Nephron (organoid): ENCODE measurements around the gene NSRP1.

ENCODE experiments used
- H3K27ac Mint-ChIP-seq, 3 experiments: 2 replicates each; pipeline ENCODE4 v1.8.0; 2020; ENCODE audit warnings: mixed read lengths in 3 of 3, mild to moderate bottlenecking in 2 of 3, moderate library complexity in 1 of 3
- H3K27me3 Mint-ChIP-seq: 2 replicates; pipeline ENCODE4 v1.8.0; 2021; ENCODE audit warnings: low read depth, mild to moderate bottlenecking, moderate library complexity, mixed read lengths
- H3K36me3 Mint-ChIP-seq: 2 replicates; pipeline ENCODE4 v1.8.0; 2020; ENCODE audit warnings: low read depth, mixed read lengths
- H3K4me1 Mint-ChIP-seq: 2 replicates; pipeline ENCODE4 v1.8.0; 2020; ENCODE audit warnings: mixed read lengths
- H3K4me3 Mint-ChIP-seq, 3 experiments: 2 replicates each; pipeline ENCODE4 v1.8.0; 2020; ENCODE audit warnings: mild to moderate bottlenecking in 3 of 3, mixed read lengths in 3 of 3, moderate library complexity in 2 of 3
- H3K9me3 Mint-ChIP-seq: 2 replicates; pipeline ENCODE4 v1.8.0; 2020; ENCODE audit warnings: mixed read lengths
- TF ChIP-seq, protein P1 (sequence below), 3 experiments: fragments of 200-600 bp; sonication (generic); IDR thresholded peaks; one replicate each; pipeline ENCODE4 v1.5.0; 2021; ENCODE audit warnings: antibody characterized with exemption in 3 of 3; ENCODE audit not compliant: unreplicated experiment in 3 of 3

NSRP1 gene

DNA sequence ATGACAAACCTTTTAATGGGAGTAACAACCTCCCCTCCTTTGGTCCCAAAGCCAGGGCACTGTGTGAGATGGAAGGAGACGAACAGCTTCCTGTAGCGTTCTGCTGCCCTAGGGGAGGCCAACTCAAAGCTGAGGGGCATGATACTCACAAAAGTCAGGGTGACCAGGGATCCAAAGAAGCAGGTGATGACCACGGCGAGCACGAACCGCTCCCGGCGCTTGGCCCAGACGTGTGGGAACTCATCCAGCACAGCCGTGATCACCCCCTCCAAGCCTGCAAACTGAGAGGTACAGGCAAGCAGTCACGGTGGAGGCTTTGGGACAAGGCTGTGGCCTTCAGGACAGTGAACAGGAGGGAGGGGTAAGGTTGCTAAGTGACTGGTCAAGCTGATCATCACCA lies 93.8 kb downstream of the NSRP1 start:
- H3K36me3 Mint-ChIP-seq: no peaks in the 10 kb centered on the region
- peaks cover 12% of the 10 kb centered on the region for H3K27me3 Mint-ChIP-seq
- no peak overlapping the region for H3K4me3 Mint-ChIP-seq
- TF ChIP-seq, protein P1, sequence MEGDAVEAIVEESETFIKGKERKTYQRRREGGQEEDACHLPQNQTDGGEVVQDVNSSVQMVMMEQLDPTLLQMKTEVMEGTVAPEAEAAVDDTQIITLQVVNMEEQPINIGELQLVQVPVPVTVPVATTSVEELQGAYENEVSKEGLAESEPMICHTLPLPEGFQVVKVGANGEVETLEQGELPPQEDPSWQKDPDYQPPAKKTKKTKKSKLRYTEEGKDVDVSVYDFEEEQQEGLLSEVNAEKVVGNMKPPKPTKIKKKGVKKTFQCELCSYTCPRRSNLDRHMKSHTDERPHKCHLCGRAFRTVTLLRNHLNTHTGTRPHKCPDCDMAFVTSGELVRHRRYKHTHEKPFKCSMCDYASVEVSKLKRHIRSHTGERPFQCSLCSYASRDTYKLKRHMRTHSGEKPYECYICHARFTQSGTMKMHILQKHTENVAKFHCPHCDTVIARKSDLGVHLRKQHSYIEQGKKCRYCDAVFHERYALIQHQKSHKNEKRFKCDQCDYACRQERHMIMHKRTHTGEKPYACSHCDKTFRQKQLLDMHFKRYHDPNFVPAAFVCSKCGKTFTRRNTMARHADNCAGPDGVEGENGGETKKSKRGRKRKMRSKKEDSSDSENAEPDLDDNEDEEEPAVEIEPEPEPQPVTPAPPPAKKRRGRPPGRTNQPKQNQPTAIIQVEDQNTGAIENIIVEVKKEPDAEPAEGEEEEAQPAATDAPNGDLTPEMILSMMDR (IDR thresholded peaks at IDR 0.05; ENCODE audit: unreplicated experiment in 3 of 3): no peak
- no peaks in the 10 kb centered on the region for H3K4me1 Mint-ChIP-seq
- H3K27ac Mint-ChIP-seq: no peak overlapping the region
- H3K9me3 Mint-ChIP-seq: no peaks in the 10 kb centered on the region

DNA sequence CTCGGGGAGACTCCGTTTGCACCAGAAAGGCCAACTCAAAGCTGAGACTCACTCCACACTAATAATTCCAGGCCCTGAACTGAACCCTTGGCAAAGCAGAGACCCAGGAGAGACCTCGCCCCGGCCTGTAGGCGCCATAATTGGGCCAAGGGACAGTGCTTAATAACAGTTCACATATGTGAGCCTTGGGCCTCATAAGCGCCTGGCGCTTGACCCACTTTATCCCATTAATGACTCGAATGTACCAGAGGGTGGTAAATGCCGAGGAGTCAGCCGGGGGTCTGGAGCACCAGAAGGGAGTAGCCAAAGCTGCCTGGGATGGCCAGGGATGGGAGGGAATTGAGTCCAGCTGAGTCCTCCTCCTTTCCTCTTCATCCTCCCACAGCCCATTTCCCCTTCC lies 94.3 kb downstream of the NSRP1 start:
- TF ChIP-seq, protein P1 (IDR thresholded peaks at IDR 0.05; ENCODE audit: unreplicated experiment in 3 of 3): no peak
- Mint-ChIP-seq H3K4me1 (no peaks in the 10 kb centered on the region), H3K4me3 (no peak overlapping the region), H3K36me3 (no peaks in the 10 kb centered on the region), H3K27me3 (peaks cover 12% of the 10 kb centered on the region), H3K27ac (no peak overlapping the region), H3K9me3 (no peaks in the 10 kb centered on the region)

DNA sequence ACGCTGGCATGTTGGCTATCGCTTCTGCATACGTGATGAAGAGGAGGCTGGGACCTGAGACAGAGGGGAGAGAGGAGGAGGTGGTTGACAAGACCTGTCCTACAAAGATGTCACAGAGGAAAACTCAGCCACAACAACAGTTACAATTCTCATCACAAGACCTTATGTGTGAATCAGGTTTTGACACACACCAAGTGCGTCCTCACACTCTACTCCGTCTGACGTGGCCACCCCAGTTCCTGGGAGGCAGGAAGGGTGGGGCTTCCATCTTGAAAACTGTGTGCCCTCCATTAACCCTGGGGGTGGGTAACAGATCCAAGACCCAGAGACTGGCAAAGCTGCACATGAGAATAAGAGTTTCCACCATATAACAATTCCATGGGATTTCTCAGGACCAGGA lies 94.8 kb downstream of the NSRP1 start:
- no peaks in the 10 kb centered on the region for H3K36me3 Mint-ChIP-seq
- H3K27me3 Mint-ChIP-seq: peaks cover 12% of the 10 kb centered on the region
- H3K9me3 Mint-ChIP-seq: no peaks in the 10 kb centered on the region
- TF ChIP-seq, protein P1 (IDR thresholded peaks at IDR 0.05; ENCODE audit: unreplicated experiment in 3 of 3): no peak
- H3K27ac Mint-ChIP-seq: no peak overlapping the region
- H3K4me3 Mint-ChIP-seq: no peak overlapping the region
- H3K4me1 Mint-ChIP-seq: no peaks in the 10 kb centered on the region

DNA sequence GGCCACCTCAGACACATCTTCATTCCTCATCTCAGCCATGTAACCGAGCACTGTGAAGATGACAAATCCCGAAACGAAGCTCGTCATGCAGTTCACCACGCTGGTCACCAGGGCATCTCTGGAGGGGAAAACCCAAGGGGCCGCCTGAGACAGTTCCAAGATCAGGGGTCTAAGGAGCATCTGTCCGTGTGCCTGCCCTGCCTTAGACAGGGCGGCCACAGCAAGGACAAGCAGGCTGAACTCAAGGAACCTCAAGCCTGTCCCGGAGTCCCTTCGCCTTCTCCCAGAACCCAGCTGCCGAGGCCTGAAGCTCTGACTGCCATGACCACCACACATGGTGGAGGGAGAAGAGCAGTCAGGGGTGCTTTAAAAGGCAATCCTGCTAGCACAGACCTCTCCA lies 96.1 kb downstream of the NSRP1 start:
- H3K4me3 Mint-ChIP-seq: no peak overlapping the region
- no peaks in the 10 kb centered on the region for H3K36me3 Mint-ChIP-seq
- H3K27me3 Mint-ChIP-seq: peaks cover 13% of the 10 kb centered on the region
- H3K27ac Mint-ChIP-seq: no peak overlapping the region
- TF ChIP-seq, protein P1 (IDR thresholded peaks at IDR 0.05; ENCODE audit: unreplicated experiment in 3 of 3): no peak
- no peaks in the 10 kb centered on the region for H3K4me1 Mint-ChIP-seq
- H3K9me3 Mint-ChIP-seq: no peaks in the 10 kb centered on the region

DNA sequence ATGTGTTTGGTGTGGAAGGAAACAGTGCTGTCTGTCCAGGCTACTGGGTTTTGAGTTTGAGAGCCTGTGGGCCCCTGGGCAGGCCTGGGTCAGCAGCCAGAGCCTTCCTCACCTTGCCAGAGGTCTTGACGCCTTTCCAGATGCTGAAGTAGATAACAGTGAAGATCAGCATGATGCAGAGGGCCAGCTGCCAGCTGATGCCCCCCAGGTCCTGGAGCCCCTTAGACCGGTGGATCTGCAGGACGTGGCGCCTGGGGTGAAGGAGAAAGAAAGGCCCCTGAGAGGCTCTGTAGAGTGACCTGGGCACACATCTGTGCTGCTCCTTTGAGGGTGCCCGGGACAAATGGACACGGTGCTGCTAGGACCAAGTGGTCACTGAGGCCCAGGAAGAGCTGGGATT lies 100.4 kb downstream of the NSRP1 start:
- Mint-ChIP-seq H3K4me1 (no peaks in the 10 kb centered on the region), H3K9me3 (no peaks in the 10 kb centered on the region), H3K27ac (no peak overlapping the region), H3K27me3 (peaks cover 8% of the 10 kb centered on the region), H3K4me3 (no peak overlapping the region), H3K36me3 (no peaks in the 10 kb centered on the region)
- TF ChIP-seq, protein P1 (IDR thresholded peaks at IDR 0.05; ENCODE audit: unreplicated experiment in 3 of 3): no peak

DNA sequence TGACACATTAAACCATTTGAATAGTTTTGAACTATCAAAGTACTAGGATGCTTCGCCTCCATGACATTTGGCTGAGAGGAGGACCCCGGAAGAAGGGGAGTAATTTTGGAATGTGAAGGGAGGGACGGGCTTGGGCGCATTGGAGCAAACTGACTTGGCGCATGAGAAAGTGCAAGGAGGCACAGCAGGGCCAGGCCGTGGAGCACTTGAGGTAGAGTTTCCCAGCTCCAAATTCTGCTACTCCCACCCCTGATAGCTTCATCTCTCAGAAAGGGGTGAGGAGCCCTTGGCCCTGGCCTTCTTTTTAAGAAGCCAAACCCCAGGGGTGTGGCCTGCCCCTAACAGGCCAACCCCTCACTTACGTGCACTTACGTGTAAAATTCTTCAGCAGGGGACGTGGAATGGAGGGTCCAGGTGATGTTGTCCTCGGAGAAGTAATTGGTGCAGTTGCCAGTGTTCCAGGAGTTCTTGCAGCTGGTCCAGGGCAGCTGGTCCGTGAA lies 101.2 kb downstream of the NSRP1 start:
- Mint-ChIP-seq H3K9me3 (no peaks in the 10 kb centered on the region), H3K36me3 (no peaks in the 10 kb centered on the region), H3K27ac (no peak overlapping the region), H3K4me1 (no peaks in the 10 kb centered on the region), H3K27me3 (peaks cover 10% of the 10 kb centered on the region), H3K4me3 (no peak overlapping the region)
- TF ChIP-seq, protein P1 (IDR thresholded peaks at IDR 0.05; ENCODE audit: unreplicated experiment in 3 of 3): no peak
